Hepatocyte (in vitro differentiated cells): ENCODE measurements around the gene YJEFN3. TPM values are rescaled to one million over a fixed set of nuclear protein-coding genes. Genes with fewer than 3 reads are reported as not detected.

Source experiments
- DNase-seq: peaks from one replicate; pipeline ENCODE4 v3.0.0-alpha.2; 2016; ENCODE audit warnings: low spot score
- H2AFZ ChIP-seq: fragments of 200-600 bp; sonication (generic); 2 replicates; pipeline ENCODE4 v1.6.0; 2016; ENCODE audit warnings: antibody characterized with exemption, mild to moderate bottlenecking
- H3K27ac ChIP-seq: fragments of 200-600 bp; sonication (generic); 2 replicates; pipeline ENCODE4 v1.5.1; 2016; ENCODE audit warnings: mild to moderate bottlenecking
- H3K27me3 ChIP-seq: fragments of 200-600 bp; sonication (generic); 2 replicates; pipeline ENCODE4 v1.6.1; 2016
- H3K36me3 ChIP-seq: fragments of 200-600 bp; sonication (generic); replicated peaks from 2 replicates; pipeline ENCODE4 v1.5.1; 2016; ENCODE audit warnings: low read depth; ENCODE audit not compliant: insufficient read depth
- H3K4me1 ChIP-seq: fragments of 200-600 bp; sonication (generic); 2 replicates; pipeline ENCODE4 v1.5.1; 2016; ENCODE audit warnings: mild to moderate bottlenecking, moderate library complexity; ENCODE audit not compliant: insufficient read depth
- H3K4me2 ChIP-seq: fragments of 200-600 bp; sonication (generic); 2 replicates; pipeline ENCODE4 v1.6.0; 2016
- H3K4me3 ChIP-seq: fragments of 200-600 bp; sonication (generic); 2 replicates; pipeline ENCODE4 v1.5.1; 2016; ENCODE audit warnings: mild to moderate bottlenecking
- H3K79me2 ChIP-seq: fragments of 200-600 bp; sonication (generic); 2 replicates; pipeline ENCODE4 v1.6.0; 2017; ENCODE audit warnings: mild to moderate bottlenecking
- H3K9me2 ChIP-seq: fragments of 200-600 bp; sonication (generic); replicated peaks from 2 replicates; pipeline ENCODE4 v1.6.0; 2017; ENCODE audit warnings: mild to moderate bottlenecking; ENCODE audit not compliant: insufficient read depth
- H3K9me3 ChIP-seq: fragments of 200-600 bp; sonication (generic); 2 replicates; pipeline ENCODE4 v1.5.1; 2016; ENCODE audit warnings: low read depth, mild to moderate bottlenecking
- H4K20me1 ChIP-seq: fragments of 200-600 bp; sonication (generic); 2 replicates; pipeline ENCODE4 v1.6.0; 2016; ENCODE audit warnings: mild to moderate bottlenecking; ENCODE audit not compliant: insufficient read depth, poor library complexity, severe bottlenecking
- CTCF ChIP-seq: fragments of 200-600 bp; sonication (generic); IDR thresholded peaks from 2 replicates; pipeline ENCODE4 v1.5.1; 2016; ENCODE audit warnings: antibody characterized with exemption, mild to moderate bottlenecking; ENCODE audit not compliant: poor library complexity
- EZH2 ChIP-seq: fragments of 200-600 bp; sonication (generic); IDR thresholded peaks from 2 replicates; pipeline ENCODE4 v1.6.1; 2016; ENCODE audit warnings: antibody characterized with exemption, mild to moderate bottlenecking, borderline replicate concordance
- EZH2phosphoT487 ChIP-seq: fragments of 200-600 bp; sonication (generic); IDR thresholded peaks from one replicate; pipeline ENCODE4 v1.6.1; 2018; ENCODE audit warnings: antibody characterized with exemption, mild to moderate bottlenecking, low read depth, moderate library complexity; ENCODE audit not compliant: unreplicated experiment, severe bottlenecking
- WGBS: methylation state at CpG from one replicate; pipeline ENCODE4 v1.1.6; 2016; ENCODE audit warnings: low lambda C conversion rate; ENCODE audit errors: missing lambda C conversion rate; 5-methylcytosine and 5-hydroxymethylcytosine counted together
- polyA plus RNA-seq: library from polyadenylated mRNA; unstranded; fragments of >200 nt; fragmentation: Nextera tagmentation; extraction: Ambion mirVana; gene quantifications from 2 replicates; pipeline ENCODE4 v1.2.1, GENCODE V29; 2016
- total RNA-seq: library from RNA; depleted of rRNA; stranded (reverse); fragments of >200 nt; gene quantifications from 2 replicates; pipeline ENCODE4 v1.2.3, GENCODE V29; 2014

Gene YJEFN3
- total and polyA plus RNA-seq, 2 experiments from 2014 or later: 3.0 to 12.5 TPM

DNA sequence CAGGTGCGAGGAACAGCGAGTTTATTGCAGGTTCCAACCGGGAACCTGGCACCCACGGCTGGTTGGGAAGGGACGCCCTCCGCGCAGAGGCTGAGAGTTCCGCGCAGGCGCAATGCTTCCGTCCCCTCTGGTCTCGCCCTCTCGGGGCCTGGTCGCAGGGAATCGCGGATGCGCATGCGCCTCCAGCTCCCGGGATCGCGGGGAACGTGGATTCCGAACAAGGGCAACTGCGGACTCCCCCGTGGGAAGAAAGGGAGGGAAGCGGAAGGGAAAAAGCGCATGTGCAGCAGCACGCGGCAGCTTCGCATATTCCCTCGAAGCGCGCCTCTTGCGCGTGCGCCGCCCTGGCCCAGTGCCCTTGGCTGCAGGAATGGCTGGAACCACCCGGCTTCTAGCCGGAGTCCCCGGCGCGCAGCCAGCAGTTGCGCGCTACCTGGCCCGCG lies 14.5 kb upstream of the YJEFN3 start:
- no peaks in the 10 kb centered on the region for H3K9me3 ChIP-seq
- no peaks in the 10 kb centered on the region for H3K9me2 ChIP-seq
- H2AFZ ChIP-seq: no peak overlapping the region
- H3K4me3 ChIP-seq: no peak overlapping the region
- H3K27ac ChIP-seq: no peak overlapping the region
- no peak overlapping the region for H3K4me2 ChIP-seq
- H3K27me3 ChIP-seq: no peaks in the 10 kb centered on the region
- peaks cover 15% of the 10 kb centered on the region for H3K4me1 ChIP-seq
- H3K36me3 ChIP-seq: no peaks in the 10 kb centered on the region
- peaks cover 31% of the 10 kb centered on the region for H3K79me2 ChIP-seq
- 98% methylated on average over 44 of the region's 46 CpGs for WGBS
- TF ChIP-seq CTCF (no peak), EZH2phosphoT487 (no peak), EZH2 (no peak)
- no peaks in the 10 kb centered on the region for H4K20me1 ChIP-seq
- no peak for DNase-seq

DNA sequence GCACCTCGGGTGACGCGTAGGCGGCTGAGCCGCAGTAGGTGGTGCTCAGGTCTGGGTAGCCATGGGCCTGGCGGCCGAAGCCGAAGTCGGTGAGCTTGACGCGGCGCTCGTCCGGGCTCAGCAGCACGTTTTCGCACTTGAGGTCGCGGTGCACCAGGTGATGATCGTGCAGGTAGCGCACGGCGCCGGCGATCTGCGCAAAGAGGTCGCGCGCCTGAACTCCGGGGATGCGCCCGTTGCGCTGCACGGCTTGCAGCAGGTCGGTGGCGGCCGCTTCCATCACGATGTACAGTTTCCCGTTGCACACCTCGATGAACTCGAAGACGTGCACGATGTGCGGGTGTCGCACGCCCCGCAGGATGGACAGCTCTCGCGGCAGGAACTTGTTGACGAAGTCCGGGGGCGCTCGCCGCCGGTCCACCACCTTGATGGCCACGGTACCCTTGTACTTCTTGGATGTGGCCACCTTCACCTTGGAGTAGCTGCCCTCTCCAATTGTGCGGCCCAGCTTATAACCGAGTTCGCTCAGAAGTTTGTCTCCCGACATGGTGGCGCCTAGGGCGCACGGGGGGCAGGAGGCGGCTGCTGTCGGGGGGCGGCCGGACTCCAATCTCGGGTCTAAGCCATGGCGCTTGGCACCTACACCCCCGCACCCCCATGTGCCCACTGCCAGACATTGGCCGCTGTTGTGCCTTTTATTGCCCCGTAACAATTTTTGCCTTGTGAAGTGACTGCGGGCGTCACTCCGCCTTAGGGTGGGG lies 13.7 kb upstream of the YJEFN3 start, which contains the start of gene TSSK6:
Gene TSSK6, minus strand, starts transcription at position 668 of the 761 bp plus-strand sequence. Its CDS starts 121 bp downstream, at position 547.
- no peaks in the 10 kb centered on the region for H3K9me3 ChIP-seq
- H3K79me2 ChIP-seq: peaks cover 40% of the 10 kb centered on the region
- peak within 1 kb of the TSS; percentile 93 for H3K4me2 ChIP-seq
- TF ChIP-seq EZH2phosphoT487: no peak
- no peak for TF ChIP-seq EZH2
- TF ChIP-seq CTCF: no peak
- no peaks in the 10 kb centered on the region for H3K9me2 ChIP-seq
- peak within 1 kb of the TSS; percentile 88 for H3K4me3 ChIP-seq
- WGBS: 98% methylated on average over 70 of the region's 74 CpGs
- H3K27ac ChIP-seq: peak within 1 kb of the TSS; percentile 93
- no peaks in the 10 kb centered on the region for H4K20me1 ChIP-seq
- H3K27me3 ChIP-seq: no peaks in the 10 kb centered on the region
- H3K36me3 ChIP-seq: no peaks in the 10 kb centered on the region
- DNase-seq: no peak
- H2AFZ ChIP-seq: peak within 1 kb of the TSS; percentile 93
- H3K4me1 ChIP-seq: peaks cover 15% of the 10 kb centered on the region

GRCh38 chr19:19515642-19516519 lies 12.8 kb upstream of the YJEFN3 start, which contains the start of gene NDUFA13:
TSS of gene NDUFA13 (plus strand) at chr19:19516225. CDS start at chr19:19516239, 14 bp downstream.
- no peaks in the 10 kb centered on the region for H4K20me1 ChIP-seq
- H3K79me2 ChIP-seq: peaks cover 48% of the 10 kb centered on the region
- H3K4me3 ChIP-seq: peak within 1 kb of the TSS; percentile 88
- peak within 1 kb of the TSS; percentile 93 for H3K27ac ChIP-seq
- H3K27me3 ChIP-seq: no peaks in the 10 kb centered on the region
- H3K4me1 ChIP-seq: peaks cover 15% of the 10 kb centered on the region
- peak within 1 kb of the TSS; percentile 93 for H2AFZ ChIP-seq
- H3K9me3 ChIP-seq: no peaks in the 10 kb centered on the region
- peak within 1 kb of the TSS; percentile 93 for H3K4me2 ChIP-seq
- DNase-seq: peak; percentile 93
- no peak for TF ChIP-seq EZH2phosphoT487
- no peak for TF ChIP-seq EZH2
- TF ChIP-seq CTCF: no peak
- H3K9me2 ChIP-seq: no peaks in the 10 kb centered on the region
- H3K36me3 ChIP-seq: no peaks in the 10 kb centered on the region
- 11% methylated on average over 49 of the region's 61 CpGs for WGBS
